HG02884 (cell line): ENCODE results near the gene CA5A.
"Not testable (repeated sequence)": the region's sequence is repeated elsewhere in the genome, so short reads cannot be mapped to it uniquely, and the experiment has no call there.

Experiments
- ATAC-seq: cut with Tn5 transposase; IDR thresholded peaks from one replicate; pipeline ENCODE4 v1.9.1; 2021; ENCODE audit warnings: mild to moderate bottlenecking, moderate library complexity; ENCODE audit not compliant: unreplicated experiment

The CA5A gene

DNA sequence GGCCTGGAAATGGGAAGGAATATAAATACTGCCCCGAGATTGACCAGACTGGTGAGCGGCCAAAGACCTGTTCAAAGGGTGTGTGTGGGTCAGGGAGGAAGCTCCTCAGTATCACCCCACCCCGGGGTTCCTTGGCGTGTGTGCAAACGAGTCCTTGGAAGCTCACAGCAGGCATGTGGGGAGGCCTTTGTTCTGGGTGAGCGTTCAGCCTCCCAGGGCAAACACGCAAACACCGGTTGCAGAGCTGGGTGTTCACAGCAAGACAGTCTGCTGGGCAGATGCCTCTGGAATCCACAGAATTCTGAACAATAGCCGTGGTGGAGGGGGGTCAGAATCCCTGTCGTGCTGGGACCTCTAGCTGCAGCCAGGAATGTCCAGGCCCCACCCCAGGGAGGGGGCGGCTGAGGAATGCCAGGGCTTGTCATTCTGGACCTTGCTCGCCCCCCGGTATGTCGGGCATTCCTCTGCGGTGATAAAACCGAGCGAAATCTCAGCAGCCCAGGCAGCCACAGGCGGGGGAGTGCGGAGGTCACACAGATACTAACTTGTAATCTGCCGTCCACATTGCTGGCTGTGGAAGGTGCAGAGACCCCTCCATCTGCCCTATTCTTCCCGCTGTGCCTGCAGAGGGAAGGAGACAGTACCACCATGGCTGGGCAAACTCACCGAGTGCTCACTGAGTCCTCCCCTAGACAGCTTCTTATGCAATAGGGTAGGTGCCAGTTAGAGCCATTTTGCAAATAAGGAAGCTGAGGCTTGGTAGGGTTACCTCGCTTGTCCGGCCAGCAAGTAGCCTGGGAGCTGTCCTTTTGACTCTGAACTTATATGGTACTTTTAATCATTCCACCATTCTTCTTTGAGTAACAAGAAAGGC lies 65.7 kb downstream of the CA5A start:
- ATAC-seq = not testable (repeated sequence)

DNA sequence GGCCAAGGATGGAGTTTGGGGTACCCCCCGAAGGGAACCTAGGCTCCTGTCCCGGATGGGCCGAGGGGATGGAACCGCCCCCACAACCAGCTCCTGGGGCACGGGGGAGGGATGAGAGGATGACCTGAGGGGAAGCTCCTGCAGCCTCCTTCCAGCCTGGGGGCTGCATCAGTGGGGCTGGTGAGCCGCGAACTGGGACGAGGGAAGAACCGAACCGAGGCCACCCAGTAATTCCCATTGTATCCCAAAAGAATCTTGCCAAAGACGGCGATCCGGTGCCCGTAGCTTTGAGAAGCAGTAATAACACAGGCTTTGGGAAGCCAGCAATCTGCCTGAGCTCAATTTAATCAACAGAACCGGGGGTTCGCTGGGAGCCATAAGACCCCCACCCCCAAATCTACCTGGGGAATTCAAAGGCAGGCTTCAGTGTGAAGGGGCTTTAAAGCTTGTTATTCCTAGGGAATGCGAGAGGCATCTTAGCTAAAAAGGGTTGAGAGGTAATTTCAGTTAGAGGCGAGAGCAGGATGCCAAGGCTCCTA lies 66.4 kb downstream of the CA5A start:
- ATAC-seq = not testable (repeated sequence)

DNA sequence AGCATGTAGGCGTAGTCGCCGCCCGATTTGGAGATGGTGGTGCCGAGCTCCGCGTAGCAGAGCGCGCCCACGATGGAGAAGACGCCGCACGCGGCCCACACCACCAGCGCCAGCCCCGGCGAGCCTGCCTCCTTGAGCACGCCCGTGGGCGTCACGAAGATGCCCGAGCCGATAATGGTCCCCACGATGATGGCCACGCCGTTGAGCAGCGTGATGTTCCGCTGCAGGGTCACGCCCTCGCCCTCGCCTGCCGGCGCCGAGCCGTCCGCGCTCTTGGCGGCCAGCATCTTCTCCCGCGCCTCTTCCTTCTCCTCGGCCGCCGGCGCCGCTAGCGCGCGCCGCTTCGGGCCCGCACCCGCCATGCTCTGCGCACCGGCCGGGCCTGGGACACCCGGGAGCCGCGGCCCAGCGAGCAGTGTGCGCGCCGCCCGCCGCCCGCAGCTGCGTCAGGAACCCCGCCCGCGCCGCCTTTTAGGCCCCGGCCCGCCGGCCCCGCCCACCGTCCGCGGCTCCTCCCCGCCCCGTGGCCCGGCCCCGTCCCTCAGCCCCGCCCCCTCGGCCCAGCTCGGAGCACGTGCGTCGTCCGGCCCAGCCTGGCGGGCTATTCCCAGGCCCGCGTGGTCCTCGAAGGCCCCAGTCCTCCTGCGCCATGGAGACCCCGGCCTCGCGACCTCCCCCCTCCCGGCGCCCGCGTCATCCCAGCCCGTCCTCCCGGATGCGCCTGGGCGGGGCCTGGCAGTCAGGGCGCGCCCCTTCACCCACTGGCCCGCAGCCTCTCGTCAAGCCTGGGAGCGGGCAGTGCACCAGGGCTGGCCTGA lies 67.1 kb downstream of the CA5A start, which contains the start of gene SLC7A5:
Gene SLC7A5 (minus strand): TSS at position 447 of the 818 bp plus-strand sequence. CDS start 85 bp downstream, at position 362.
- ATAC-seq = peak; percentile 50

DNA sequence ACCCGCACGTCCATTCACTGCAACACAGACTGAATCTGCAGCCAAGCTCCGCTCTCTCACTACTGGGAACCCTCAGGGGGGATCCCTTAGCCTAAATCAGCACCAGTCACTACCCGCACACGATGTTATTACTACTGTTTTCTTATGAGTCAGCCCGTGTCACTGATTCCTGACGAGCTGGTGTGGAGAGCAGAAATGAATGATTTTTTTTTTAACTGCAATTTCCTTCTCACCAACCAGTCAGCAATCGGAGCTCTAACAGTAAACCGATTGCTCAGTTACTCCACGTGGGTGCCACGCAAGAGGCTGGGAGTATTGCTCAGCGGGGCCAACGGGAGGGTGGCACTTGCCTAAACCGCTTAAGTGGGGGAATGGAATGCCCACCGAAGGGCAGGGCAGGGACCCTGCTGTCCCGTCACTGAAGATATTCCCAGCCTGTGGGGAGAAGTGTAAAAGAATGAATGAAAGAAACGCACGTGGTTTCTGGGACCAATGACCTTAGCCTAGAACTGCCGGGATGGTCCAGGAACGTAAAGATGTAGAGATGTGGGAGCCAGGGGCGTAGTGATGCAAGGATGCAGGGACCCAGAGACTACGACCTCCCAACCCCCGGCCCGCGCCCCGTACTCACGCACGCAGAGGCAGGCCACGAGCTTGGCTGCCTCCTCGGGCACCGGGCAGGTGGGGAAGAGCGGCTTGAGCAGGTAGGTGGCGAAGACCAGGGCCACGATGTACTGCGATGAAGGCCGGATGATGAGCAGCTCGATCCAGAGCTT lies 67.9 kb downstream of the CA5A start:
- peak; percentile 11 for ATAC-seq

DNA sequence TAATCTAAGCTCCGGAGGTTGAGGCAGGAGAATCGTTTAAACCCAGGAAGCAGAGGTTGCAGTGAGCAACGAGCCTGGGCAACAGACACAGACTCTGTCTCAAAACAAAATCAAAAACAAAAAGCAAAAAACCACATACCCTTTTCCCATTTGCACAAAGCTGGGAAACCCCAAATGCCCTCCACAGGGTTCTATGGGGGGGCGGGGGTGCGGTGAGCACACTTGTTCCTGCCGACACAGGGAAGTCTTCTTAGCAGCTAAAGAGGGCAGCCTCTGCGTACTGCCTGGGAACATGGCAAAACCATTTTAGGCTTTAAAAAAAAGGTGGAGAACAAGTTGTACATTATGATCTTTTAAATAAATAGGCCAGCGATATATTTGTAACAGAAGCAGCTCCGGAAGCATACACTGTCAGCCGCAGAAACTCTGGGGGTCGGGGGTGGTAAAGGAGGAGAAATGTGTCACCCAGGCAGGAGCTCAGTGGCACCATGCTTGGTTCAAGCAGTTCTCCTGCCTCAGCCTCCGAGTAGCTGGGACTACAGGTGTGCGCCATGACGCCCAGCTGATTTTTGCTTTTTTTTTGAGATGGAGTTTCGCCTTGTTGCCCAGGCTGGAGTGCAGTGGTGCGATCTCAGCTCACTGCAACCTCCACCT lies 70.3 kb downstream of the CA5A start:
- ATAC-seq = not testable (repeated sequence)

DNA sequence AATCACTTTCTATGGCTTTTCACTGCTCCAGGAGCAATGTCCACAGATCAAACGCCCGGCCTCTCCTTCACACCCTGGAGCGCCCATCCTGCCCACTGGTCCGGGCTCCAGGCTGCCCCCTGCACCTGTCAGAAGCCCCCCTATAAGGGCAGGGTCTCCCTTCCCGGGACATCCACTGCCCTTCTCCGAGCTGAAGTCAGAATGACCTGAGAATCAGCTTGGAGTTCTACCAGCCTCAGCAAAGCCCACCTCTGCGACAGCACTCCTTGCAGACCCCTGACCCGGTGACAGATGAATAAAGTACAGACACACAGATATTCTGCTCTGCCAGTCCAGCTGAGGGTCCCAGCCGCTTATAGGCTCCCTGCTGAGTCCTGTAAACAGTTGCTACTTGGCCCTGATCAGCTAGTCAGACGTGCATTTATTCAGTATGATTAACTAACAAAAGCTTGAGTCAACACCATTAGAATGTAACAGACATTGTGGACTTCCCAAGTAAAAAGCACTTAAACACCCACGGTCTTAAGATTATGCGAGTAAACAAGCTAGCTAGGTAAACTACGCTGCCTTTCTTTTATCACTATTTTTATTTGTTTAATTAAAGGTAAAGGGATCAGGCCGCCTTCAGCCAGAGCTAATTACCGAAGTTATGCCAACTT lies 71.9 kb downstream of the CA5A start:
- no peak for ATAC-seq

DNA sequence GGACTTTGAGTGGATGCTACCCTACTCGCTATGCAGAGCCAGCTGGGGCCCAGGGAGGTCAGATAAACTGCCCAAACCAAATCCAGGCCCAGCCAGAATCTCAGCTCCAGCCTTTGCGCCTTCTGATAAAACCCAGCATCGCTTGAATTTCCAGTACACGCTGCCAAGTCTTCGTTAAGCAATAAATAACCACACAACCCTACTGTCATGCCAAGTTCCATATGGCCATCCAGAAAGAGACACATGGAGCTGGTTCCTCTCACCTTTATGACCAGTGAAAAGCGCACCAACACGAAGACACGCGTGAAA lies 73.0 kb downstream of the CA5A start:
- ATAC-seq = not testable (repeated sequence)

DNA sequence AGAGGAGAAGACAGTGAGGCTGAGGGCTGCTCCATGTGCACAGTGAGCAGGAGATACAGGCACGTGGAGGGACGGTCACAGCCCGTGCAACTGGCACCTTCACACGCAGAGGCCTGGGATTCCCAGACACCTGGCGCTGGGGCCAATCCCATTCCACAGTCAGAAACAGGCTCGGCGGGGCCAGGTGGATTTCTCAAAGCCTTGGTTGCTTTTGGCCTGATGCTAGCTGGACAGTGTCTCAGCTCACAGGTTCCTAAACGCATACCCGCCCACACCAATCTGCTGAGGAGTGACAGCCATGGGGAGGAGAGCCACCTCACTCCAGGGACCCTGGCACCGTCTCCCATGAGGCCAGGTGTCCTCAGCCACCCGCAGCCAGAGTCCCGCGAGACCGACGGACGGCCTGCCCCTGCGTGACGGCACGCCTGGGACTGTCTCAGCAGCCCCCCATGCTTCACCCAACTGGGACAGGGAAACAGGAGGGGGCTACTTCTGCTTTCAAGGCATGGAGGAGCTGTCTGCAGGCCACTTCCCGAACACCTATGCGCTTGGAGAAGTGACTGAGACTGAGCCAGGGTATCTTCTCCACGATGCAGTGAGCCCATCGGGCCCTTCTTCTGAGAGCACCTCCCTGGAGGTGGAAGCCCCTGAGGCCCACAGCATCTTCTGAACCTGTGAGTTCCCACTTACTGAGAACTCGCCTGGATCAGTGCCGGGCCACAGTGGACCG lies 73.6 kb downstream of the CA5A start:
- ATAC-seq = not testable (repeated sequence)

DNA sequence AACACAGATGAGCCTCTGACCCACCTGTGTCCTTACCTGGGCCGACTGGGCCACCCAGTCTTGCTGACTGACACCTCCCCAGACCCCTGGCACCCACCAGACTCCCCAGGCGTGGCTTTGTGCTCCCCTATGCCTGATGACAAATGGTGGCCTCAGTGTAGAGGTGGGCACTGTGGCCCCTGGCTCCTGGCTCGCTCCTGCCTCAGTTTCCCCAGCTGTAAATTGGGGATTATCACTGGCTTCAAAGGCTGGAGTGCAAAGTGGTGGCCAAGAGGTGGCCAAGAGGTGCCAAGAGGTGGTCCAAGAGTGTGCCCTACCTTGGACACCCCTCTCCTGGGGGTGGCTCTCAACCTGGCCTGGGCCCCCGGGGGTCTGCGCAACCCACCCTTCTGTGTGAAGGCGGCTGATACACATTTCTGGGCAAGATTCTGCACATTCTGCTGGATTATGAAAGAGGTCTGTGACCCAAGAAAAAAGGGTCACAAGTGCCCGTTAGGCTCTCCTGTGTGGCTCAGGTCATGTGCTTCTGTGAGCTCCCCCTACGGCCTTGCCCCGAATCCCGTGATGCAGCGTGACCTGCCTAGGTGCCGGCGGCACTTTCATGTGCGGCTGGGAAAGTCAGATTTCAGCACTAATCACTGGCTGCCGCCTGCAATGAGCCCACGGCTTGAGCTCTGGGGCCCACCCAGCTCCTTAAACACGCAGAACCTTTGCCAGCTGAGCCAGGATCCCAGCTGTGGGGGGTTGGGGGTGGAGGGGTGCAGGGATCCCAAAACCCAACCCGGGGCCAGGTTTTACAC lies 74.8 kb downstream of the CA5A start:
- not testable (repeated sequence) for ATAC-seq

DNA sequence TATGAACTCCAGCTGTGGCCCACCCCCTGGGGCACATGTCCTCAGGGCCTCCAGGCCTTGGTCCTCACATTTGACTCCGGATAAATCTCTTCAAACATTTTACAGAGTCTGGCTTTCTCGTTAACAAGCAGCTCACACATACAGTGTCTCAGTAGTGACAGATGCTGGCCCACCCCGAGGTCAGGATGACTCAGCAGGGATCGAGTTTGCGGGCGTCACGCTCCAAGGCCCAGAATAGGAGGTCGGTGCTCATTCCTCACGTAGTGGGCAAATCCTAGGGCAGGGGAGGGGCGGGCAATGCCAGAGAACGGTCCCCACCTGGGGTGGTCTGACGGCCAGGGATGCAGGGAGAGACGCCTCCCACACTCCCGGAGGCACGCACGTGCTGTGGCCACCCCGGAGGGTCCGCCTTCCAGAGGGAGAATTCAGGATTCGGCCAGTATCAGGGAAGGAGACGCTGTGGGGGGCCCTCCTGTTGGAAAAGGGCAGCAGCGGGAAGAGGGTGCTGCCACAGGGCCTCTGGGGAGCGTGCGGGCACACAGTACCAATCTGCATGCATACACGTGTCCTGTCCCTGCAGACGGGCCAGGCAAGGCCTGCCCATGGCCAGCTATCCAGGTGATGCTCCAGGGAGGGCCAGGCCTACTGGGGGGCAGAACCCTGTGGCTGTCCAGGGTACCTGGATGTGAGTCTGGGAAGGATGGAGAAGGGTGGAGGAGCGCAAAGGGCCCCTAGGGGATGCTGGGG lies 75.6 kb downstream of the CA5A start:
- no peak for ATAC-seq

DNA sequence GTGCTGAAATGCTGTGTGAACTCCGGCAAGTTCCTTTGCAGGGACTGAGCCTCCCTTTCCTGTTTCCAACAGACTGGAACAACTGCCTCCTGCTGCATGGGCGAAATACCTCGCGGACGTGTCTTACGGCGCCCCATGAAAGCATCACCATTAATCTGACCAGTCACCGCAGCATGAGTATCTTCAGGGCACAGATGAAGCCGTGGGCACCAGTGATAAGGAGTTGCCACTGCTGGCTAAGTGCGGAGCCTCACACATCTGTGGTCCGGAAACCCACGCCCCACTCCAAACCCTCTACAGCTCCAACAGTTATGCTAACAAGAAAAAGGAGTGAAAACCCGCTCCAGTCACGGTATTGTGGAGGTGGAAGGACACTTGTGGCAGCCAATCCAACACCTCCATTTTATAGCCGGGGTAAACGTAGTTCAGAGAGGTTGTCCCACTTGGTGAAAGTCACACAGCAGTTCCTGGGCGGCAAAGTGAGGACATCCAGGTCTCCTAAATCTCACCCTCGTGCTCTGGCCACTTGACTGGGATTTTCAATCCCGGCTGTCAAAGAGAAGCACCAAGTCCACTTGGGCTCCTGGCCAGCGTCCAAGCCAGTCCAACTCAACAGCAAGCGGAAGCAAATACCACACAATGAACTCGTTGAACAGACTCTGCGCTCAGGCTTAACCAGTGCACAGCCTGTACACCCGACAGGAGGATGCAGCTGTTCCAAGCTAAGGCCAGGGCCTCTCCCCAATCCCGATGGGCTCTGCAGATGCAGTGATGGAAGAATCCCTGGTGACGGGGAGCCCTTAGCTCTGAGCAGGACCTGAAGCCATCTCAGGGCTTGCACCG lies 78.0 kb downstream of the CA5A start:
- not testable (repeated sequence) for ATAC-seq

DNA sequence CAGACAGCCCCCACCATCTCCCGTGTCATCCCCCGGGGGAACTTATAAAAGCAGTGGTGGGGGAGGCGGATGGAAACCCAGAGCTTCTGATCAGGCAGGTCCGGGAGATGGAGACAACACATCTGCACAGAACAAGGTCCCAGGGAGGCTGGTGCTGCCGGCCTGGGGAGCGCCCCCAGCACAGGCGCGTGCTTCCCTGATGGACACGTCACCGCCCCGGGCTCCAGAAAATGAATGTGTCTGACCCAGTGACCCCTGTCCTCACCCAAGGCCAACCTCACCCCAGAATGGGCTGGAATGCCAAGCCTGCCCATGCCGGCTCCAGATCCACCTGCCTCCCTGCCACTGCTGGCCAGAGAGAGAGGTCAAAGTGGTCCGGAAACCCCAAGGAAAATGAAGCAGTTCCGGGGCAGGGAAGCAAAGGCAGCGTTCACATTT lies 79.5 kb downstream of the CA5A start:
- ATAC-seq = no peak

DNA sequence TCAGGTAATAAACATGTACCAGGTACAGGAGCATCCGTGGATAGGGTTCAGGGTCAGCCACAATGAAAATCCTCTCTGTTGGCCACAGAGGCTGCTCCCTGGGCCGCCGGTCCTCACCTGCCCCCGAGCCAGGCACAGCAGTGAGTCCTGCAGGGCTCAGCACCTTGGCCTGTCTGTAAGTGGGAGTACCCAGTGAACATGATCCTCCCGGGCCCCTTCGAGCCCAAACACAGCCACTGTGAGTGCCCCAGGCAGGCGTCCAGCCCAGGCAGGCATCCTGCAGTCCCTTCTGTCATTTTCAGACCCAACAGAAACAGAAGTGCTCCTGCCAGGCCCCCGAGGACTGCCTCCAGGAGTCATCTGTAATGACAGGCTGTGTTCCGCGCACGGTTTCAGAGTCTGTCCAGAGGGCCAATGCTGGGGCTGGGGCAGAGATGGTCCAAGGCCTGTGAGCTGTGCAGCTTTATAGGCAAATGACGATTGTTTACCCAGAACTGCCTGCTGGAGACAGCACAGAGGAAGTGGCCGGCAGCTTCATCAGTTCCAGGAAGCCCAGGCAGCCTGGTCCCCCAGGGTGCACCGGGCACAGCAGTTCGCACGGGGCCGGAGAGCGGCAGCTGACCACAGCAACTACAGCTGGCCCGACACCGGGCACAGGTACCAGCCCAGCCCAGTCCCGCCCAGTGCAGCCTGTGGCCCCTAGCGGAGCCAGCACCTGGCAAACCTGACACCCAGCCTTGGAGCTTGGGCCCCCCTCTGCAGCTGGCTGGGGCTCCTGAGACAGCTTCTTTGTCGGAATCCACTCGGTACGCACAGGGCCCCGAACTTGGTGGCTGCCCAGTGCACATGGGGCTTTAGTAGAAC lies 80.2 kb downstream of the CA5A start:
- ATAC-seq = no peak

DNA sequence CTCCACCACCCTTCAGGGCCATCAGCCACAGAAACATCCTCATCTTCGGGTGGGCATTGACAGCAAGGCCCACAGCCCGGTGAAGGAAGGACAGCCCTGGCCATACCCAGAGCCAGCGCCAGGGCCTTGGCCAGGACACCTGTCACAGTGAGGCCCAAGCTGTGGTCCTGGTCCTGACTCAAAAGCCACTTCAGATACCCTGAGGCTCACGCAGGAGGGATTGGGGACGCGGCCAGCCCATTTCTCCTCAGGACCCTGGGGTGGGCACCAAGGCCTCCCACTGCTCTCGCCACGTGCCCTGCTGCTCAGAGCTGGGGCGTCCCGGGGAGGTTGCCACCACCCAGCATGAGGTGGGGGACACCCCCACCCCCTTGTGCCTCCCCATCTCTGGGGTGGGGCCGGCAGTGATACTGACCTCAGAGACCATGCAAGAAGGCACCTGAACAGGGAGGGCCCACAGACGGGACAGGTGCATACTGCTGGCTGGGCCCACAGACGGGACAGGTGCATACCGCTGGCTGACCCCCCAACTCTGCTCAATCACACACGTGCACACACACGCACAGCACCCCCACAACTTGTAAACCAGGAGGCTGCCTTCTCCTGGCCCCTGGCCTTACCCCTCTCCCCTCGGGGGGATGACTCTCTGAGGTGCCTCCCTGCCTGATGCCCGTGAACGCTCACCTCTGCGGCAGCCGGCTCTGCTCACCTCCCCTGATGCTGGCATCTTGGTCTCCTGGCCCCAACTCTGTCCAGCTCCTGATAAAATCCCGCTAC lies 81.2 kb downstream of the CA5A start:
- no peak for ATAC-seq
